Cortex of kidney (tissue), 1 donor: ENCODE data around the gene C16orf74.

Source experiments
- DNase-seq: peaks from one replicate; lab custom pipeline; 2025; lab: John Stamatoyannopoulos, UW

Gene C16orf74

DNA sequence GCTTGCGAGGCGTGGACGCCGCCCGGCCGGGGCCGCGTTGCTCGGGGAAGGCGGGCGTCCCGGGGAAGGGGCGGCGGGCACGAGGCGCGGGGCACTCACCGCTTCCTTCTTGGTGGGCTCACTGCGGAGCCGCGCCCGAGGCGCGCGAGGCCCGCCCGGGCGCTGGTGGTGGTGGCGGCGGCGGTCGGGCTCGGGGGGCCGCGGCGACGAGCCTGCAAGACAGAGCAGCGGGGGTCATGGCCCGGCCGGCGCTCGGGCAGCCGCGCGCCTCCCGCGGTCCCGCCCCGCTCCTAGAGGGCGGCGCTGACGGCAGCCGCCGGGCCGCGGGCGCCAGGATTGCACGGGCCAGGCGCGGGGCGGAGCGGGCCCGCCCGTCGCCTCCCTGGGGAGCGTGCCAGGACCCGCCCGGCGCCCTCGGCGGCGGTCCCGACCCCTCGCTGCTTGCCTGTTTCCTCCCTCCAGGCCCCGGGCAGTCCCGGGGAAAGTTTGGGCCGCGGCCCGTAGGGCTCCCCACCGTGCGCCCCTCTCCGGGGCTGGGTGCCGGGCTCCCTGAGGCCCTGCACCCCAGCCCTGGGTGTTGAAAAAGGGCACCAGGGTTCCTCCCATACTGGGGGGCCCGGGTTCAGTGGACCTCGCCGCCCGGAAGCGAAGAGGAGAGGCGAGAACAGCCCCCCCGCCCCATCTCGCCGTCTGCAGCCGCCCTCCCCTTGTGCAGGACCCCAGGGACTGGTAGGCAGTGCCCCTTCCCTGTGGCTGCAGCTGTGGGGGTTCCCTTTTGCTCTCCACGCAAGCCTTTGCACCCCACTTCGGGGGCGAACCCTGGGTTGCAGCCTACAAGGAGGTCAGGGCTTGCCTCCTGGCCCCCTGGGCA, at the start of gene C16orf74:
Gene C16orf74, minus strand, starts transcription at position 270 of the 871 bp plus-strand sequence. CDS start 15,879 bp downstream, outside the sequence.
- DNase-seq: no peak

GRCh38 chr16:85800321-85800669, 49.4 kb upstream of the C16orf74 start:
- no peak for DNase-seq

DNA sequence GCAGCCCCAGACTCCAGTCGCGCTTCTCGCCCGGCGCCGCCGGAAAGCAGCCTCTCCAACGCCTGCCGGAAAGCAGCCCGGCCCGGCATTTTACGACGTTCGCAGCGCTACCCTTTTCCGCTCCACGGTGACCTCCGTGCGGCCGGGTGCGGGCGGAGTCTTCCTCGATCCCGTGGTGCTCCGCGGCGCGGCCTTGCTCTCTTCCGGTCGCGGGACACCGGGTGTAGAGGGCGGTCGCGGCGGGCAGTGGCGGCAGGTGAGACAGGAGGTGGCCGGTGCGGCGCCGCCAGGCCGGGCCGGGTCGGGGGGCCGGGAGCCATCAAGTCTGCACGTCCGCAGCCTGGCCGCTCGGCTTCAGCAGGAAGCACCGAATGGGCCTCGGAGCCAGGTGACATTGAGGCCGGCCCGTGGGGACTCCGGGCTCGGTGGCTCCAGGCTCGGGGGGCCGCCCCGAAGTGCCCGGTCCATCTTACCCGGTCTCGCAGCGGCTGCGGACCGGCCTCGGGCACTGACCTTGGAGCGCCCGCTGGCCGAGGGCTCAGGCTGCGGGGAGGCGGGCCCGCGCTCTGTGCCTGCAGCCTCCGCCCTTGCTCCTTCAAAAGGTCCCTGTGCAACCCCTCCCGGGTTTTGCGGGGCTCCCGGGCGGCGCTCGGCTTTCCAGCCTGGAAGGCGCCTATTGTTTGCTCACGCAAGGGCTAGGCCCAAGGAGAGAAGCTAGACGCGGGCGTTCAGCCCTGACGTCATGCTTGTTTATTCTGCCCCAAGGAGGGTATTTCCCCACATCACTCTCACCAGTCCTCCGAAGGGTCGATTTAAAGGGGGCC, 48.8 kb upstream of the C16orf74 start, which contains the start of the genes COX4I1 and EMC8:
Gene COX4I1, plus strand, starts transcription at position 199 of the 824 bp plus-strand sequence. CDS start 1,511 bp downstream, outside the sequence.
Gene EMC8, minus strand, starts transcription at position 48 of the 824 bp plus-strand sequence. CDS start 249 bp downstream, outside the sequence.
- peak; percentile 72 for DNase-seq

DNA sequence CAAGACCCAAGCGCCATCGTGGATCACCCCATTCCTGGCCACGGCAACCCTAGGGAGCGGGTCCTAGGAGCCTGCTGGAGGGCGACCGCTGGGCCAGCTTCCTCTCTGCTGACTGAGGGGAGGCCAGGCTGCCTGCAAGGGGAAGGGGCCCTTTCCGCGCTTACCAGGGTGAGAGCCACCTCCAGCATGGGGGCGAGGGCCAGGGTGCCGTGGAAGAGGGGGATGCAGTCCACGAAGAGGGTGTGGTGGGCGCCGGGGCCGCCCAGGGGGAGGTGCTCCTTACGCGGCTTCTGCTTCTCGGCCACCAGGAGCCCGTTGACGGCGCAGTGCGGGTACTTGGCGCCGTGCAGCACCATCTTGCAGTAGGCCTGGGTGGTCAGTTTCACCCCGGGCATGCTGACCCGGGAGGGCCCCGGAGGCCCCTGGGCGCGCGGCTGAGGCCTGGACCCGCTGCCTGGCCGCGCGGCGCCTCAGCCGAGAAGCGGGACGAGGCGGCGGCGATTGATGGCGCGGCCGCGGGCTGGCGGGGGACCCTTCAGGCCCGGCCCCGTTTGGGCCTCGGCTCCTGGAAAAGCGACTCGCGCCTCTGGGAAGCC, 48.1 kb upstream of the C16orf74 start:
- no peak for DNase-seq

DNA sequence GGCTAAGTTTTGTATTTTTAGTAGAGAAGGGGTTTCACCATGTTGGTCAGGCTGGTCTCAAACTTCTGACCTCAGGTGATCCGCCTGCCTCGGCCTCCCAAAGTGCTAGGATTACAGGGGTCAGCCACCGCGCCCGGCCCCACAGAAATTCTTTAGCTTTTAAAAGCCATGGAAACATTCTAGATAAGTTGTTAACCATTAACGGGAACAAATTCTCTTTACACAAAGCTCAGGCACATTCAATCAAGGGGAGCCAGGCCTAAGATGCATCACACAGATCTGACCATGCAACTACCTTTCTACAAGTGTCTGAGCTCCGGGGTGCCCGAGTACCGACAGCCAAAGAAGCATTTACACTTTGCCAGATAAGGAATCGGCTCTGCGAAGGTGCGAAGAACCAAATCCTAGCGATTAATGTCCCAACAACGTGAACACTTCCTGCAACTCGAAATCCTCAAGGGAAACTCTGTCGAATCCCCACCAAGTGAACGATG, 47.4 kb upstream of the C16orf74 start:
- DNase-seq: no peak

DNA sequence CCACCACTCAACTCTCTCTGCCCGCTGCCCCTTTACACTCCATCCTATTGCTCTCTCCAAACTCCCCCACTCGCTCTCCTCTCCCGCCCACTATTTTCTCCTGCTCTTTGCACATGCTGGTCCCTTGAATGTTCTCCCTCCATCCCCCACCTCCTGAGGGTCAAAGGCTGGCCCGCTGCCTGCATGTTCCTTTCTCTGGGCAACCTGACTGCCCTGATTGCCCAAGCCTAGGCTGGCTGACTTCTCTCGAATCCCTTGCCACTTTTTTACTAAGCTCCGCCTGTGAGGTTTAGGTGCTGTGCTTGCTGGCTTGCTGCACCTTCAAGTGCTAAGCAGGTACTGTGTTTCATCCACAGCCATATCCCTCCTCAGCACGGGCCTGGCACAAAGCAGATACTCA, 45.7 kb upstream of the C16orf74 start:
- no peak for DNase-seq

- DNase-seq: no peak
Measured at GRCh38 chr16:85796152-85796551, 45.3 kb upstream of the C16orf74 start.

- no peak for DNase-seq
Measured at GRCh38 chr16:85794696-85795095, 43.8 kb upstream of the C16orf74 start.

GRCh38 chr16:85793662-85794298, 42.9 kb upstream of the C16orf74 start:
- no peak for DNase-seq

DNA sequence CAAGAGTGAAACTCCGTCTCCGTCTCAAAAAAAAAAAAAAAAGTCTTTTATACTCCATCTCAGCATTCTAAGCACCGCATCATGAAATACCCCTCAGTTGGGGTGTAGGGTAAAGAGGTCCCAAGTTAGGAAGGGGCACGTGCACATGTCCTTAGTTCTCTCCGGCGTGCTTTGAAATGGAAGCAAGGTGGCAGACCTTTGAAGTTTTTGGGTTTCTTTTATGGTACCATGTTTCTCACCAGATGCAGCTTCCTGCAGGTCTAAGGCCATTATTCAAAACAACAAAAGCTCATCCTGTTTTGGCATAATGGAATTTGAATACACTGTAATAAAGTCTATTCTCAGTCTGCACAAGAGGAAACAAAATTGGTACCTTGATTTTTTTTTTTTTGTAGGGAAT, 38.9 kb upstream of the C16orf74 start:
- DNase-seq: no peak

- DNase-seq: no peak
Measured at GRCh38 chr16:85788819-85789218, 37.9 kb upstream of the C16orf74 start.

DNA sequence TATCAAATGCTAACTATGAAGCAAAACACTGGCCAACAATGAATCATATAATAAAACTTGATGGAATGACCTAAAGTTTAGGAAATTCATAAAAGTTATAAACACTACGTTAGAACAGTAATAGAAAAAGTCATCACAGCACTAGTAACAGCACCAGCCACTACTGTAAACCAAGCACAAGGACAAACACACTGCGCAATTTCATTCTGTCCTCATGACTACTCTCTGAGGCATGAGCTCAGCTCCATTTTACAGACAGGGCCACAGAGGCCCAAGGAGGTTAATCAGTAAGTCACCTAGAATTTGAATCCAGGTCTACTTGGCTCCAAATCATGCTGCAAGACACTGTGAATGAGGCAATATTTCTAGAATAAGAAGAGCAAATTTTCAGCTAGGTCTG, 35.0 kb upstream of the C16orf74 start:
- DNase-seq: no peak

DNA sequence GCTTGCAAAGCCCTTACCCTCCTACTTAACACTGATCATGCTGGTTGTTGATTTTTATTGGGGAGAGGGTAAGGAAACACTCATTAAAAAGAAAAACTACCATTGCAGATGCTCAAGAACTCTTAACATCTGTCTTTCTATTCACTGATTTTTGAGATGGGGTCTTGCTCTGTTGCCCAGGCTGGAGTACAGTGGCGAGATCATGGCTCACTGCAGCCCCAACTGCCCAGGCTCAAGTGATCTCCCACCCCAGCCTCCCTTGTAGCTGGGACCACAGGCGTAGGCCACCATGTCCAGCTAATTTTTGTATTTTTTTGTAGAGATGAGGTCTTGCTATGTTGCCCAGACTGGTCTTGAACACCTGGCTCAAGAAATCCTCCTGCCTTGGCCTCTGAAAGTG, 33.9 kb upstream of the C16orf74 start:
- DNase-seq: no peak

- no peak for DNase-seq
Measured at GRCh38 chr16:85783441-85783840, 32.5 kb upstream of the C16orf74 start.

- no peak for DNase-seq
Measured at GRCh38 chr16:85782451-85782850, 31.6 kb upstream of the C16orf74 start.

- DNase-seq: no peak
Measured at GRCh38 chr16:85781695-85782370, 30.9 kb upstream of the C16orf74 start.

DNA sequence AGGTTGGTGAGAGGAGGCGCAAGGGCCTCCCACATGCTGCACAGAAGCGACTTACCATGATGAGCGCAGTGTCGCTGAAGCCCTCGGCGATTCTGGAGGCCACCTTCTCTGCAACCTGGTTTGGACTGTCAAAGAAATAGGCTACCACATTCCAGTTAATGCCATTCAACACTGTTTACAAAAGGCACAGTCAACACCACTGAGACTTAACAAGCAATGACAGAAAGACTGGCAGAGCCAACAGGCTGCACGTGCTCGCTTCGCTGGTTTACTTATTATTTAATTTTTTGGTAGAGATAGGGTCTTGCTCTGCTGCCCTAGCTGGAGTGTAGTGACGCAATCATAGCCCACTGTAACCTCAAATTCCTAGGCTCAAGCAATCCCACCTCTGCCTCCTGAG, 30.3 kb upstream of the C16orf74 start:
- DNase-seq: no peak

GRCh38 chr16:85780281-85780680, 29.4 kb upstream of the C16orf74 start:
- DNase-seq: no peak

GRCh38 chr16:85778873-85779272, 28.0 kb upstream of the C16orf74 start:
- no peak for DNase-seq

GRCh38 chr16:85777583-85778310, 26.9 kb upstream of the C16orf74 start:
- DNase-seq: no peak
